Caco-2 (cell line): Measurements from ENCODE around the gene PSMF1. TPM values are rescaled to one million over a fixed set of nuclear protein-coding genes. Genes with fewer than 3 reads are reported as not detected.
A peak's percentile ranks its signal among the peaks of the same experiment; 100 is the strongest.

ENCODE experiments used
- BruUV-seq: library from RNA; stranded (reverse); fragments of 400-500 nt; replicated peaks from 2 replicates; lab custom pipeline; 2021; lab: Mats Ljungman, UMichigan
- CTCF ChIA-PET: fragments of 300-600 bp; sonication (Branson Sonifier 250); formaldehyde crosslinking; loops from one replicate; lab custom pipeline; 2022; ENCODE audit warnings: antibody characterized with exemption; lab: Charles Lee
- POLR2A ChIA-PET: fragments of 300-600 bp; sonication (Branson Sonifier 250); formaldehyde crosslinking; loops from one replicate; lab custom pipeline; 2022; ENCODE audit warnings: antibody characterized with exemption; lab: Charles Lee
- DNase-seq, 2 experiments: peaks; one replicate each; pipeline versions ENCODE4 v3.0.0 to v3.0.0-alpha.2; 2020 to 2022
- H3K27me3 ChIP-seq: replicated peaks from 2 replicates; pipeline ENCODE4 v1.6.0; 2011; ENCODE audit warnings: low read length; ENCODE audit not compliant: control insufficient read depth, insufficient read depth
- H3K36me3 ChIP-seq: 2 replicates; pipeline ENCODE4 v1.5.1; 2011; ENCODE audit warnings: low read length; ENCODE audit not compliant: control insufficient read depth, insufficient read depth
- H3K4me1 ChIP-seq: fragments of 250-450 bp; sonication (Bioruptor Pico); 2 replicates; pipeline ENCODE4 v1.5.1; 2020; ENCODE audit warnings: mild to moderate bottlenecking
- H3K4me3 ChIP-seq: 2 replicates; pipeline ENCODE4 v1.5.1; 2011; ENCODE audit warnings: low read depth, mild to moderate bottlenecking, control low read depth, low read length
- H3K9me3 ChIP-seq: fragments of 250-450 bp; sonication (Bioruptor Pico); 2 replicates; pipeline ENCODE4 v1.5.1; 2020; ENCODE audit warnings: mild to moderate bottlenecking, moderate library complexity
- H3K27ac Mint-ChIP-seq: one replicate; pipeline ENCODE4 v1.8.0; 2022; ENCODE audit warnings: mixed read lengths; ENCODE audit not compliant: unreplicated experiment
- H3K27me3 Mint-ChIP-seq: one replicate; pipeline ENCODE4 v1.8.0; 2022; ENCODE audit warnings: mixed read lengths; ENCODE audit not compliant: insufficient read depth, unreplicated experiment
- H3K36me3 Mint-ChIP-seq: one replicate; pipeline ENCODE4 v1.8.0; 2022; ENCODE audit warnings: mild to moderate bottlenecking, mixed read lengths; ENCODE audit not compliant: insufficient read depth, unreplicated experiment
- H3K4me1 Mint-ChIP-seq: one replicate; pipeline ENCODE4 v1.8.0; 2022; ENCODE audit warnings: low read depth, mixed read lengths; ENCODE audit not compliant: unreplicated experiment
- H3K4me3 Mint-ChIP-seq: one replicate; pipeline ENCODE4 v1.8.0; 2022; ENCODE audit warnings: mild to moderate bottlenecking, moderate library complexity, mixed read lengths; ENCODE audit not compliant: unreplicated experiment
- H3K9me3 Mint-ChIP-seq: one replicate; pipeline ENCODE4 v1.8.0; 2022; ENCODE audit warnings: mixed read lengths; ENCODE audit not compliant: unreplicated experiment
- CTCF ChIP-seq, 2 experiments: fragments of 200-600 bp in 1 of 2; IDR thresholded peaks; 1 replicate in 1 of 2; 2 replicates in 1 of 2; pipeline versions ENCODE4 v1.5.1 to v1.8.0; 2011 to 2022; ENCODE audit warnings: antibody characterized with exemption in 1 of 2, control low read depth in 1 of 2, inconsistent platforms in 1 of 2, low read depth in 1 of 2, low read length in 1 of 2, mild to moderate bottlenecking in 1 of 2, moderate library complexity in 1 of 2; ENCODE audit not compliant: insufficient read depth in 1 of 2, severe bottlenecking in 1 of 2, unreplicated experiment in 1 of 2
- intact Hi-C: fragments of 100-400 bp; cut with micrococcal nuclease; formaldehyde crosslinking; loops from one replicate; pipeline ENCODE4 v1.10.0; 2022; ENCODE audit not compliant: unreplicated experiment
- total RNA-seq: library from RNA; stranded (reverse); gene quantifications from 2 replicates; pipeline ENCODE4 v1.2.3, GENCODE V29; 2022

The PSMF1 gene
- total RNA-seq, 1 experiment from 2014 or later, result 141 TPM

- peak overlapping the region; percentile 75 for H3K4me3 Mint-ChIP-seq
- BruUV-seq, result no TSS peak
- Histone ChIP-seq H3K36me3 (no peaks in the 10 kb centered on the region), H3K4me1 (peaks cover 29% of the 10 kb centered on the region), H3K9me3 (no peaks in the 10 kb centered on the region), H3K4me3 (no peak overlapping the region), H3K27me3 (no peaks in the 10 kb centered on the region)
- CTCF ChIA-PET, result interaction anchor here (0.6 to 1.1 kb wide), 3 partner anchors 23 to 207 kb away, joined by 3 to 8 read pairs (median 3); no protein-coding TSS in a partner anchor
- no peaks in the 10 kb centered on the region for H3K4me1 Mint-ChIP-seq
- no peaks in the 10 kb centered on the region for H3K9me3 Mint-ChIP-seq
- intact Hi-C loops, result loop anchor here (10.0 kb wide), 1 partner anchor 372 kb away; no protein-coding TSS in a partner anchor
- no peaks in the 10 kb centered on the region for H3K27me3 Mint-ChIP-seq
- no peak overlapping the region for H3K27ac Mint-ChIP-seq
- peaks cover 10% of the 10 kb centered on the region for H3K36me3 Mint-ChIP-seq
- TF ChIP-seq CTCF (IDR thresholded peaks at IDR 0.05; ENCODE audit: insufficient read depth in 1 of 2, low read depth in 1 of 2, low read length in 1 of 2, severe bottlenecking in 1 of 2, unreplicated experiment in 1 of 2), result no peak
- no peak for DNase-seq
- POLR2A ChIA-PET, result no interaction called here
Measured at GRCh38 chr20:1186367-1186991, 68.1 kb downstream of the PSMF1 start.

- Mint-ChIP-seq H3K9me3 (no peaks in the 10 kb centered on the region), H3K27ac (no peak overlapping the region), H3K36me3 (peaks cover 9% of the 10 kb centered on the region), H3K4me3 (no peak overlapping the region), H3K27me3 (no peaks in the 10 kb centered on the region), H3K4me1 (no peaks in the 10 kb centered on the region)
- intact Hi-C loops, result loop anchor here (10.0 kb wide), 1 partner anchor 373 kb away; no protein-coding TSS in a partner anchor
- DNase-seq, result peak in 1 of 2 experiments; percentile 77
- POLR2A ChIA-PET, result no interaction called here
- no peak for TF ChIP-seq CTCF (IDR thresholded peaks at IDR 0.05; ENCODE audit: insufficient read depth in 1 of 2, low read depth in 1 of 2, low read length in 1 of 2, severe bottlenecking in 1 of 2, unreplicated experiment in 1 of 2)
- H3K27me3 ChIP-seq, result no peaks in the 10 kb centered on the region
- H3K9me3 ChIP-seq, result no peaks in the 10 kb centered on the region
- H3K4me3 ChIP-seq, result no peak overlapping the region
- H3K36me3 ChIP-seq, result no peaks in the 10 kb centered on the region
- no TSS peak for BruUV-seq
- H3K4me1 ChIP-seq, result peaks cover 29% of the 10 kb centered on the region
- CTCF ChIA-PET, result interaction anchor here (0.6 to 1.1 kb wide), 3 partner anchors 25 to 316 kb away, joined by 3 to 6 read pairs (median 5); no protein-coding TSS in a partner anchor
Measured at GRCh38 chr20:1187605-1188171, 69.3 kb downstream of the PSMF1 start.

GRCh38 chr20:1188347-1188746 lies 69.9 kb downstream of the PSMF1 start:
- intact Hi-C loops, result loop anchor here (10.0 kb wide), 1 partner anchor 374 kb away; no protein-coding TSS in a partner anchor
- Mint-ChIP-seq H3K4me1 (no peaks in the 10 kb centered on the region), H3K27ac (no peak overlapping the region), H3K9me3 (no peaks in the 10 kb centered on the region), H3K36me3 (peaks cover 5% of the 10 kb centered on the region), H3K4me3 (no peak overlapping the region), H3K27me3 (no peaks in the 10 kb centered on the region)
- BruUV-seq, result no TSS peak
- H3K27me3 ChIP-seq, result no peaks in the 10 kb centered on the region
- peaks cover 29% of the 10 kb centered on the region for H3K4me1 ChIP-seq
- ChIA-PET CTCF (interaction anchor here (1.0 to 1.1 kb wide), 2 partner anchors 25 to 315 kb away, joined by 3 to 6 read pairs; no protein-coding TSS in a partner anchor), POLR2A (no interaction called here)
- H3K4me3 ChIP-seq, result no peak overlapping the region
- TF ChIP-seq CTCF (IDR thresholded peaks at IDR 0.05; ENCODE audit: insufficient read depth in 1 of 2, low read depth in 1 of 2, low read length in 1 of 2, severe bottlenecking in 1 of 2, unreplicated experiment in 1 of 2), result no peak
- DNase-seq, result no peak
- H3K36me3 ChIP-seq, result no peaks in the 10 kb centered on the region
- H3K9me3 ChIP-seq, result no peaks in the 10 kb centered on the region
